Panc1 (cell line): Measurements from ENCODE around the gene CAST.

ENCODE experiments used
- POLR2AphosphoS5 ChIP-seq: IDR thresholded peaks from 2 replicates; pipeline ENCODE4 v1.6.1; 2012; ENCODE audit warnings: mild to moderate bottlenecking, low read depth, low read length, moderate library complexity
- TF ChIP-seq, protein P1 (sequence below): fragments of 450-650 bp; IDR thresholded peaks from 2 replicates; pipeline ENCODE4 v1.5.1; 2017; ENCODE audit warnings: mild to moderate bottlenecking
- TF ChIP-seq, protein P2 (sequence below), 2 experiments: IDR thresholded peaks; 2 replicates each; pipeline ENCODE4 v1.6.1; 2011 to 2012; ENCODE audit warnings: low read depth in 2 of 2, control low read depth in 1 of 2, low read length in 1 of 2, mild to moderate bottlenecking in 1 of 2, moderate library complexity in 1 of 2; ENCODE audit not compliant: insufficient read depth in 1 of 2

DNA sequence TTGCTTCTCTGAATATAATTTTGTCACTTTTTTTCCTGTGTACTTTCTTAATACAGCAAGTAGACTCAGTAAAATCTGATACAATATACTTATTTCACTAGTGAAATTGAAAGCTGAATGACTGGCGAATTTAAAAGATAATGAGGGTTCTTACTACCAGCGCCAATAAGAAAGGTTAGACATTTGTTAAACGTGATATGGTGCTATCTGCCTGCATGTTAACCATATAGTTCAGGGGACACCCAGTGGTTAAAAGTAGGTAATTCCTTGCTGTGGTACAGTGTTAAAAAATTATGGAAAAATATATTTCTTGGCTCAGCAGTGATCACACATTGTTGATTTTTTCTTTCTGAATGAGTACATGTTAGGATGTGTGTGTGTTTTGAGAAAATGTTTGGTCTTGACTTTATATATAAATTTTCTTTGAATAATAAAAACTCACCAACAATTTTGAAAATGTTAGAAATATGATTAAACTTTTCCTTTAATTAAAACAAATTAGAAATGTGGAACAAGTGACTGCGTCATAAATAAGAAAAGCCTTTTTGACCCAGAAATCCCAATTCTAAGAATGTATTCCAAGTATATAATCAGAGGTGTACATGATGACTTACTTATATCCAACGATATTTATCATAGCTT, 25.8 kb downstream of the CAST start:
- TF ChIP-seq POLR2AphosphoS5, result no peak
- TF ChIP-seq, protein P1, sequence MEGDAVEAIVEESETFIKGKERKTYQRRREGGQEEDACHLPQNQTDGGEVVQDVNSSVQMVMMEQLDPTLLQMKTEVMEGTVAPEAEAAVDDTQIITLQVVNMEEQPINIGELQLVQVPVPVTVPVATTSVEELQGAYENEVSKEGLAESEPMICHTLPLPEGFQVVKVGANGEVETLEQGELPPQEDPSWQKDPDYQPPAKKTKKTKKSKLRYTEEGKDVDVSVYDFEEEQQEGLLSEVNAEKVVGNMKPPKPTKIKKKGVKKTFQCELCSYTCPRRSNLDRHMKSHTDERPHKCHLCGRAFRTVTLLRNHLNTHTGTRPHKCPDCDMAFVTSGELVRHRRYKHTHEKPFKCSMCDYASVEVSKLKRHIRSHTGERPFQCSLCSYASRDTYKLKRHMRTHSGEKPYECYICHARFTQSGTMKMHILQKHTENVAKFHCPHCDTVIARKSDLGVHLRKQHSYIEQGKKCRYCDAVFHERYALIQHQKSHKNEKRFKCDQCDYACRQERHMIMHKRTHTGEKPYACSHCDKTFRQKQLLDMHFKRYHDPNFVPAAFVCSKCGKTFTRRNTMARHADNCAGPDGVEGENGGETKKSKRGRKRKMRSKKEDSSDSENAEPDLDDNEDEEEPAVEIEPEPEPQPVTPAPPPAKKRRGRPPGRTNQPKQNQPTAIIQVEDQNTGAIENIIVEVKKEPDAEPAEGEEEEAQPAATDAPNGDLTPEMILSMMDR, result peak; percentile 66; the same call in 1 of the 2 replicates
- TF ChIP-seq, protein P2, sequence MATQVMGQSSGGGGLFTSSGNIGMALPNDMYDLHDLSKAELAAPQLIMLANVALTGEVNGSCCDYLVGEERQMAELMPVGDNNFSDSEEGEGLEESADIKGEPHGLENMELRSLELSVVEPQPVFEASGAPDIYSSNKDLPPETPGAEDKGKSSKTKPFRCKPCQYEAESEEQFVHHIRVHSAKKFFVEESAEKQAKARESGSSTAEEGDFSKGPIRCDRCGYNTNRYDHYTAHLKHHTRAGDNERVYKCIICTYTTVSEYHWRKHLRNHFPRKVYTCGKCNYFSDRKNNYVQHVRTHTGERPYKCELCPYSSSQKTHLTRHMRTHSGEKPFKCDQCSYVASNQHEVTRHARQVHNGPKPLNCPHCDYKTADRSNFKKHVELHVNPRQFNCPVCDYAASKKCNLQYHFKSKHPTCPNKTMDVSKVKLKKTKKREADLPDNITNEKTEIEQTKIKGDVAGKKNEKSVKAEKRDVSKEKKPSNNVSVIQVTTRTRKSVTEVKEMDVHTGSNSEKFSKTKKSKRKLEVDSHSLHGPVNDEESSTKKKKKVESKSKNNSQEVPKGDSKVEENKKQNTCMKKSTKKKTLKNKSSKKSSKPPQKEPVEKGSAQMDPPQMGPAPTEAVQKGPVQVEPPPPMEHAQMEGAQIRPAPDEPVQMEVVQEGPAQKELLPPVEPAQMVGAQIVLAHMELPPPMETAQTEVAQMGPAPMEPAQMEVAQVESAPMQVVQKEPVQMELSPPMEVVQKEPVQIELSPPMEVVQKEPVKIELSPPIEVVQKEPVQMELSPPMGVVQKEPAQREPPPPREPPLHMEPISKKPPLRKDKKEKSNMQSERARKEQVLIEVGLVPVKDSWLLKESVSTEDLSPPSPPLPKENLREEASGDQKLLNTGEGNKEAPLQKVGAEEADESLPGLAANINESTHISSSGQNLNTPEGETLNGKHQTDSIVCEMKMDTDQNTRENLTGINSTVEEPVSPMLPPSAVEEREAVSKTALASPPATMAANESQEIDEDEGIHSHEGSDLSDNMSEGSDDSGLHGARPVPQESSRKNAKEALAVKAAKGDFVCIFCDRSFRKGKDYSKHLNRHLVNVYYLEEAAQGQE (IDR thresholded peaks at IDR 0.05; ENCODE audit: insufficient read depth in 1 of 2, low read depth in 2 of 2, low read length in 1 of 2), result no peak
